ENCODE data around the gene SEMA4D. TPM values are rescaled to one million over a fixed set of nuclear protein-coding genes. Genes with fewer than 3 reads are reported as not detected.

SEMA4D gene
- total RNA-seq, 1 donor from 2014 or later = 46.2 TPM

DNA sequence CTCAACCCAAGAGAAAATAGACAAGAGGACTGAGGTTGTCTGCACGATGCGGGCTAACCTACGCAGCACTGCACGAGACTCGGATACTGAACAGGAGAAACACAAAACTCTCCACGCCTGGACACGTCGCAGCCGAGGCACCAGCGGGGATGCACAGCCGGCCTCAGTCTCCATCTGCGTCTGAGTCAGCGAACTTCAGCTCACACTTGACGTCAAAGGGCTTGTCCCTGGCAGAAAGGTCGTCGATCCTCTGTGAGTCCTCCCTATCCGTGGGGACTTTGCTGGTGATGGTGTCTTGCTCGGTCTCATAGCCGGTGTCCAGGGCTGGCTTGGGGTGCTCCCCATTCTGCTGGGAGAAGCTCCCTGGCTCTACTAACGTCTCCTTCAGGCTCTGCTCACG is 119.4 kb downstream of the SEMA4D start:
- Histone ChIP-seq H3K36me3 (peaks cover 5% of the 10 kb centered on the region), H3K27ac (no peak overlapping the region), H3K9me3 (no peaks in the 10 kb centered on the region), H3K4me1 (no peaks in the 10 kb centered on the region), H3K27me3 (no peaks in the 10 kb centered on the region), H3K4me3 (no peak overlapping the region)
- ATAC-seq (no peak), DNase-seq (no peak)
- TF ChIP-seq, protein P1, sequence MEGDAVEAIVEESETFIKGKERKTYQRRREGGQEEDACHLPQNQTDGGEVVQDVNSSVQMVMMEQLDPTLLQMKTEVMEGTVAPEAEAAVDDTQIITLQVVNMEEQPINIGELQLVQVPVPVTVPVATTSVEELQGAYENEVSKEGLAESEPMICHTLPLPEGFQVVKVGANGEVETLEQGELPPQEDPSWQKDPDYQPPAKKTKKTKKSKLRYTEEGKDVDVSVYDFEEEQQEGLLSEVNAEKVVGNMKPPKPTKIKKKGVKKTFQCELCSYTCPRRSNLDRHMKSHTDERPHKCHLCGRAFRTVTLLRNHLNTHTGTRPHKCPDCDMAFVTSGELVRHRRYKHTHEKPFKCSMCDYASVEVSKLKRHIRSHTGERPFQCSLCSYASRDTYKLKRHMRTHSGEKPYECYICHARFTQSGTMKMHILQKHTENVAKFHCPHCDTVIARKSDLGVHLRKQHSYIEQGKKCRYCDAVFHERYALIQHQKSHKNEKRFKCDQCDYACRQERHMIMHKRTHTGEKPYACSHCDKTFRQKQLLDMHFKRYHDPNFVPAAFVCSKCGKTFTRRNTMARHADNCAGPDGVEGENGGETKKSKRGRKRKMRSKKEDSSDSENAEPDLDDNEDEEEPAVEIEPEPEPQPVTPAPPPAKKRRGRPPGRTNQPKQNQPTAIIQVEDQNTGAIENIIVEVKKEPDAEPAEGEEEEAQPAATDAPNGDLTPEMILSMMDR (IDR thresholded peaks at IDR 0.05) = no peak
- intact Hi-C loops (cut with DNase I) = no loop called here

DNA sequence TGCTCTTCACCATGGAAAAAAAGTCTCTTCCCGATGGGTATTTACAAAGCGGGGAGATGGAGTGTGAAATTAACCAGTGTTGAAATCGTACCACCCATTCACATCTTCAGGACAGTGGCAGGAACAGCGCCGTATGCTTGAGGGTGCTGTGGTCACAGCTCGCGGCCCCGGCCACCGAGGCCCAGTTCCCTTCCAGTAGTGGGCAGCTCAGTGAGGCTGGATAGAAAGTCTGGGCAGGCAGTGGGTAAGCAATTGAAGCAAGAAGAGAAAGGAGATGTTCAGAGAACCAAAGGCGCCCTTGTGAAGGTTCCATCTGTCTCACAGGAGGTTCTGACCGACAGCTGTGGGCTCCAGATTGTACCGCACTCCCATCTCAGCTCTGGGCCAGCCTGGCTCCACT is 120.5 kb downstream of the SEMA4D start:
- Histone ChIP-seq H3K27ac (no peak overlapping the region), H3K27me3 (no peaks in the 10 kb centered on the region), H3K36me3 (peaks cover 5% of the 10 kb centered on the region), H3K4me1 (no peaks in the 10 kb centered on the region), H3K4me3 (no peak overlapping the region), H3K9me3 (no peaks in the 10 kb centered on the region)
- ATAC-seq = no peak
- TF ChIP-seq, protein P1 (IDR thresholded peaks at IDR 0.05) = no peak
- no peak for DNase-seq
- intact Hi-C loops (cut with DNase I) = no loop called here

DNA sequence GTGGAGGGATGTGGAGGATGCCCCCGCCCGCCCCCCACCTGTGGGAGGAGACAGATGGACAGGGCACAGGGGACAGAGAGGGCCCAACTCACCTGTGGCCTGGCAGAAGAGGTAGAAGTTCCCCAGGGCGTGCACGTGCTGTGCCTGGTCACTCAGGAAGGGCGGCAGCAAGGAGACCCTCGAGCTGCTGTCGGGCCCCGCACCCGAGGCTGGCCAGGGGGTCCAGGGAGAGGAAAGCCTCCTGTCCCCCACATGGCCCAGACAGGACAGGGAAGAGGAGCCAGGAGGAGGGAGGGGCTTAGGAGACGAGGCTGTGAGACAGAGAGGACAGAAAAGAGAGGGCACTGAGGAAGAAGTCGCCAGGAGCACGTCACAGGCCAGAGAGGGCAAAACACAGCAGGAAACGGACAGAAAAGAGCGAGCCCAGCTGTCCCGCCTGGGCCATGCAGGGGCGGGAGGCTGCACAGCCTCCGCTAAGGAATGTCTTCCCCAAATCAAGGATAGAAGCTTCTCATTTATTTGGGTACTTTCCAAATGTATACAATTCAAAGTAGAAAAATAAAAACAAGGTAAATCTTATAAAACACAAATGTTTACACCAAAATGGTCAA is 121.1 kb downstream of the SEMA4D start:
- intact Hi-C loops (cut with DNase I) = no loop called here
- TF ChIP-seq, protein P1 (IDR thresholded peaks at IDR 0.05) = no peak
- H3K36me3 ChIP-seq = peaks cover 5% of the 10 kb centered on the region
- no peaks in the 10 kb centered on the region for H3K27me3 ChIP-seq
- DNase-seq (no peak), ATAC-seq (no peak)
- no peaks in the 10 kb centered on the region for H3K4me1 ChIP-seq
- no peak overlapping the region for H3K4me3 ChIP-seq
- H3K9me3 ChIP-seq = no peaks in the 10 kb centered on the region
- H3K27ac ChIP-seq = no peak overlapping the region

DNA sequence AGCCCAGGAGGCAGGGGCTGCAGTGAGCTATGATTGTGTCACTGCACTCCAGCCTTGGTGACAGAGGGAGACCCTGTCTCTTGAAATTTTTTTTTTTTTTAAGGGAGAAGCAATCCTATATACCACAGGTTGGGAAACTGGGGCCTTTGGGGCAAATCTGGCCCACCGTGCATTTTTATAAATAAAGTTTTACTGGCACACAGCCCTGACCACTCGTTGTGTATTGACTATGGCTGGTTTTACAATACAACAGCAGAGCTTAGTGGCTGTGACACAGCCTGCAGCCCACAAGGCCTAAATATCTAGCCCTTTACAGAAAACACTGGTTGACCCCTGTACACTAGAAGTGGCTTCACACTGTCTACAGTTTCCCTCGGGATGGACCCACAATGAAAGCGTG is 121.6 kb downstream of the SEMA4D start:
- Histone ChIP-seq H3K9me3 (no peaks in the 10 kb centered on the region), H3K4me1 (no peaks in the 10 kb centered on the region), H3K36me3 (peaks cover 5% of the 10 kb centered on the region), H3K27ac (no peak overlapping the region), H3K4me3 (no peak overlapping the region), H3K27me3 (no peaks in the 10 kb centered on the region)
- ATAC-seq = no peak
- intact Hi-C loops (cut with DNase I) = no loop called here
- TF ChIP-seq, protein P1 (IDR thresholded peaks at IDR 0.05) = no peak
- DNase-seq = no peak

DNA sequence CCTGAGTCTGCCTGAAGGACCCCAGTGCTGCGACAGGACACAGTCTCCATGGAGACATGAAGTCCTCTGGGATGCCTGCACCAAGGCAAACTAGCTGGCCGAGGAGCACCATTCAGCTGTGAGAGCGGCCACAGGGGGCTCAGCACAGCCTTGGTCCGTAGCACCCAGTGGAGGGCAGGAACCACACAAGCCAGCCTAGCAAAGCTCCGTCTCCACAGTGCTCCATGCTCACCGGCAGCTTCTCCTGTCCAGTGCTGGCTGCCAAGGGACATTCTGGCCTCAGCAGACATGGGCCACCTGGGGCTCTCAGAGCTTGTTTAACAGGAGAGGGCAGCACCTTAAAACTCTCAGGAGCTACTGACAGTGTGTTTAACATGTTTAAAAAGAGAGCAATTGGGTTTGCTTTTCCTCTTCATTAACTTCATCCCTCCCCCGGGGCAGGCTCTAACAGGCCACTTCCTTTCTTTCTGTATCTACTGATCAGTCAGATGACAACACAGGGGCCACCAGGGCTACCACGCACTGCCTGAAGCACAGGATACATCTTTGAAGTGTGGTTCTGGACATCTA is 122.6 kb downstream of the SEMA4D start:
- peaks cover 5% of the 10 kb centered on the region for H3K36me3 ChIP-seq
- H3K27ac ChIP-seq = no peak overlapping the region
- no peak overlapping the region for H3K4me3 ChIP-seq
- no peak for DNase-seq
- ATAC-seq = peak; percentile 25
- H3K9me3 ChIP-seq = no peaks in the 10 kb centered on the region
- no peaks in the 10 kb centered on the region for H3K27me3 ChIP-seq
- TF ChIP-seq, protein P1 (IDR thresholded peaks at IDR 0.05) = no peak
- no peaks in the 10 kb centered on the region for H3K4me1 ChIP-seq
- intact Hi-C loops (cut with DNase I) = no loop called here
